ENCODE data around the gene SMAP1. TPM values are rescaled to one million over a fixed set of nuclear protein-coding genes. Genes with fewer than 3 reads are reported as not detected.
A peak's percentile ranks its signal among the peaks of the same experiment; 100 is the strongest.

Gene SMAP1
- total RNA-seq, 5 donors from 2014 or later (not counting 1 experiment from before 2014, with no cell fraction given): 27.1 to 32.3 (median 31.9) TPM

DNA sequence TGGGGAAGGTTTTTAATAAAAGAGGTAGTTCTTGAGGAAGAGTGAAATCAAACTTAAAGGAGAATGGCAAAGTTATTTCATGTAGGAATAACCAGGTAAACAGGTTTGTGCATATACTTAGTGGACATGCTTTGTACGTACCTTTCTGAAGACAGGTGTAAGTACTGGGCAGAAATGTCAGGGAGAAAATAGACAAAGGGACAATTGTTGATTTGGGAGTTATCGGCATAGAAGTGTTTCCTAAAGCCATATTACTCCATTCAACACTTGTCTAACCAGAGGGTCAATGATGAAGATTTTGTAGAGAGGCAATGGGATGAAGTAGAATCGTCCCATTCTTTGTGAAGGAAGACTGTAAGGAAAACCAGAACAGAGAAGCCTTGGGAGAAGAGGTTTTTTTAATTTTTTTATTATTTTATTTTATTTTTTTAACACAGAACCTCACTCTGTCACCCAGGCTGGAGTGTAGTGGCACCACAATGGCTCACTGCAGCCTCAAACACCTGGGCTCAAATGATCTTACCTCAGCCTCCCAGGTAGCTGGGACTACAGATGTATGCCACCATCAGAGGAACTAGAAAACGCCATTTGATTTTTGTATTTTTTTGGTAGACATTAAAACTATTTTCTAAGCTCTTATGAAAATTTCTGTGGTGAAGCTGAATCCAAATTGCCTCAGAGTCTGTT, 18.0 kb downstream of the SMAP1 start:
- Histone ChIP-seq H3K4me3 (ENCODE audit: control insufficient read depth in 1 of 2, extremely low read depth in 1 of 2, low read length in 1 of 2) (no peak overlapping the region), H3K9me3 (no peaks in the 10 kb centered on the region), H3K4me1 (ENCODE audit: control insufficient read depth in 1 of 2, extremely low read depth in 1 of 2, insufficient read depth in 2 of 2, low read length in 2 of 2) (peaks cover 0 to 15% of the 10 kb centered on the region in 2 experiments), H3K27ac (ENCODE audit: low read length) (no peak overlapping the region), H3K27me3 (replicated peaks in 1 of 2; ENCODE audit: control insufficient read depth in 2 of 2, extremely low read depth in 1 of 2, insufficient read depth in 2 of 2, low read length in 1 of 2) (no peaks in the 10 kb centered on the region), H3K36me3 (ENCODE audit: control insufficient read depth in 2 of 2, extremely low read depth in 1 of 2, insufficient read depth in 1 of 2, low read length in 1 of 2) (no peaks in the 10 kb centered on the region)
- Mint-ChIP-seq H3K4me3 (no peak overlapping the region), H3K36me3 (no peaks in the 10 kb centered on the region), H3K27me3 (no peaks in the 10 kb centered on the region), H3K4me1 (peaks cover 62 to 63% (median 63%) of the 10 kb centered on the region in 3 donors), H3K27ac (peak overlapping the region; percentile 7 to 38), H3K9me3 (peaks cover 0 to under 1% (median under 1%) of the 10 kb centered on the region in 3 donors)
- POLR2A ChIA-PET: interaction anchor here in 1 of 2 donors (0.5 kb wide), 1 partner anchor 149 kb away, joined by 3 read pairs; no protein-coding TSS in a partner anchor
- DNase-seq (no peak), ATAC-seq (replicated peaks in 1 of 4) (no peak)
- 100% methylated on average over 1 of the region's 4 CpGs for WGBS (ENCODE audit: insufficient coverage)
- CTCF ChIA-PET: interaction anchor here (0.6 to 3.6 kb wide), 17 partner anchors 8 to 165 kb away, joined by 3 to 56 read pairs (median 4); partner anchors contain the start of gene SMAP1 (in 1 of the 2)

DNA sequence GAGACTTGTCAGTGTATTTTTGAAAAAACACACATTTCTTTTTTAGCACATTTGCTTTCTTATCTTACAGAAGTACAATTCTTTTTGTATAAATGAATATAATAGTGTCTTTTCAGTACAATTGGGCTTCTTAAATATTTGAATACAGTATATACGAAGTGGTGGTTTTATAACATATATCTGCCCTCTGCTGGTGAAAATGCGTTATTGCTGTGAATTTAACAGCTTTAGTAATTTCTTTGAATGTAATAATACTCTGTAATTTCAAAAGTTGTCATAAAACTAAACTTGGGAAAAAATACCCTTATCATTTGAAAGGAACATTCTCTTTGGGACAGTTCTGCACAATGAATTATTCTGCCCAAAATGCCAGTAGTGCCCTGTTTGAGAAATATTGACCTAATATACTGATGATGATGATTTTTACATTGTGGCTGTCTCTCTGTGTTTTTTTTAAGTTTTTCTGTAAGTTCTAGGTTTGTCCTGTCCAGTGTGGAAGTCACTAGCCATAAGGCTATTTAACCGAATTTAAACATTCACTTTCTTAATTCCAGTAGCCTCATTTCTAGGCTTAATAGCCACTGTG, 19.0 kb downstream of the SMAP1 start:
- CTCF ChIA-PET: interaction anchor here (0.6 to 3.6 kb wide), 28 partner anchors 9 to 466 kb away, joined by 3 to 56 read pairs (median 4); partner anchors contain the start of genes SMAP1 (in 2 of the 2) and SDHAF4 (in 1 of the 2)
- peak in 1 of 4 experiments; percentile 34 for ATAC-seq (replicated peaks in 1 of 4)
- peak in 3 of 35 experiments; percentile 24 to 66 (median 26) for DNase-seq
- POLR2A ChIA-PET: no interaction called here
- Mint-ChIP-seq H3K4me1 (peaks cover 61 to 63% (median 62%) of the 10 kb centered on the region in 3 donors), H3K4me3 (no peak overlapping the region), H3K27ac (no peak overlapping the region), H3K36me3 (peaks cover 7% of the 10 kb centered on the region), H3K9me3 (peaks cover 3 to 8% (median 4%) of the 10 kb centered on the region in 3 donors), H3K27me3 (no peaks in the 10 kb centered on the region)
- Histone ChIP-seq H3K36me3 (ENCODE audit: control insufficient read depth in 2 of 2, extremely low read depth in 1 of 2, insufficient read depth in 1 of 2, low read length in 1 of 2) (no peaks in the 10 kb centered on the region), H3K27ac (ENCODE audit: low read length) (no peak overlapping the region), H3K9me3 (peaks cover 3% of the 10 kb centered on the region), H3K4me3 (ENCODE audit: control insufficient read depth in 1 of 2, extremely low read depth in 1 of 2, low read length in 1 of 2) (no peak overlapping the region), H3K4me1 (ENCODE audit: control insufficient read depth in 1 of 2, extremely low read depth in 1 of 2, insufficient read depth in 2 of 2, low read length in 2 of 2) (peaks cover 0 to 15% of the 10 kb centered on the region in 2 experiments), H3K27me3 (replicated peaks in 1 of 2; ENCODE audit: control insufficient read depth in 2 of 2, extremely low read depth in 1 of 2, insufficient read depth in 2 of 2, low read length in 1 of 2) (no peaks in the 10 kb centered on the region)
- no CpG with 5 or more reads among the region's 3 CpGs for WGBS (ENCODE audit: insufficient coverage)

DNA sequence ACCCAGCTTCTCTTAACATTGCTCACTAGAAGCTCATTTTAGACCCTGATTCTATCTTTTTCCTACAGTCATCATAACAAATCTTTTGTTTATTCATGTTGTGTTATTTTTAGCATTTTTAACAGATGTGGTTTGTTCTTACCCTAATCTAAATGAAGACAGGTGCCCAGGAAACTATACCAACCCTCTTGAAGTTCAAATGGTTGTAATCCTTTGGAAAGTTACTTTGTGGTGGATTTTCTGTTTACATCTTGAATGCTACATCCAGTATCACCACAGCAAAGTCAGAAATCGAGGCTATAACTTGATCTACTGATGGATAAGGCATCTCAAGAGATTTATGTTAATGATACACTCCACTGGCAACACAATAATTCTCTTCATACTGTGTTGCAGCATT, 26.2 kb downstream of the SMAP1 start:
- H3K9me3 Mint-ChIP-seq: peaks cover 3 to 11% (median 4%) of the 10 kb centered on the region in 3 donors
- ATAC-seq (replicated peaks in 1 of 4): no peak
- ChIA-PET POLR2A (no interaction called here), CTCF (interaction anchor here (0.7 to 1.5 kb wide), 5 partner anchors 9 to 147 kb away, joined by 3 to 4 read pairs (median 3); no protein-coding TSS in a partner anchor)
- H3K4me1 ChIP-seq (ENCODE audit: control insufficient read depth in 1 of 2, extremely low read depth in 1 of 2, insufficient read depth in 2 of 2, low read length in 2 of 2): peaks cover 3 to 5% of the 10 kb centered on the region in 2 experiments
- no peak overlapping the region for H3K27ac ChIP-seq (ENCODE audit: low read length)
- peaks cover 8% of the 10 kb centered on the region for H3K9me3 ChIP-seq
- peaks cover 27% of the 10 kb centered on the region for H3K36me3 Mint-ChIP-seq
- no peaks in the 10 kb centered on the region for H3K27me3 ChIP-seq (replicated peaks in 1 of 2; ENCODE audit: control insufficient read depth in 2 of 2, extremely low read depth in 1 of 2, insufficient read depth in 2 of 2, low read length in 1 of 2)
- H3K36me3 ChIP-seq (ENCODE audit: control insufficient read depth in 2 of 2, extremely low read depth in 1 of 2, insufficient read depth in 1 of 2, low read length in 1 of 2): peaks cover 0 to under 1% of the 10 kb centered on the region in 2 donors
- no peak overlapping the region for H3K4me3 Mint-ChIP-seq
- H3K27me3 Mint-ChIP-seq: no peaks in the 10 kb centered on the region
- no peak overlapping the region for H3K4me3 ChIP-seq (ENCODE audit: control insufficient read depth in 1 of 2, extremely low read depth in 1 of 2, low read length in 1 of 2)
- DNase-seq: no peak
- H3K27ac Mint-ChIP-seq: no peak overlapping the region
- no CpG with 5 or more reads among the region's 1 CpG for WGBS (ENCODE audit: insufficient coverage)
- peaks cover 77 to 85% (median 80%) of the 10 kb centered on the region in 3 donors for H3K4me1 Mint-ChIP-seq

DNA sequence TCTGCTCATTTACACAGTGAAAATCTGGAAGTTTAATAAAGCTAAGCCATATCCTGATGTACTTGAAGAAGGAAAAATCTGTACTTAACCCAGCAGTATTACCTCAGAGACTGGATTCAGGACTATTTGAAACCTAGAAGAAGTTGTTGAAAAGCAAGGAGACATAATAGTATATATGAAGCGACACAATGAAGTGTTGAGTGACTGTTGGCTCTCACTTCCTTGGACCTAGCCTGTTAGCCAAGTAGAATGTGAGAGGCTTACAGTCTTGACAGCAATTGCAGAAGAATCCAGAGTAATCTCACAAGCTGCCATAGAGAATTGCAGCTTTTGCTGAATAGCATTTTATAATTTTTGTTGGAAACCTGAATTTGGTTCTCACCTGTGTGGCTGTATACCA, 26.7 kb downstream of the SMAP1 start:
- Histone ChIP-seq H3K9me3 (peaks cover 8% of the 10 kb centered on the region), H3K4me3 (ENCODE audit: control insufficient read depth in 1 of 2, extremely low read depth in 1 of 2, low read length in 1 of 2) (no peak overlapping the region), H3K27me3 (replicated peaks in 1 of 2; ENCODE audit: control insufficient read depth in 2 of 2, extremely low read depth in 1 of 2, insufficient read depth in 2 of 2, low read length in 1 of 2) (no peaks in the 10 kb centered on the region), H3K4me1 (ENCODE audit: control insufficient read depth in 1 of 2, extremely low read depth in 1 of 2, insufficient read depth in 2 of 2, low read length in 2 of 2) (peaks cover 3 to 5% of the 10 kb centered on the region in 2 experiments), H3K36me3 (ENCODE audit: control insufficient read depth in 2 of 2, extremely low read depth in 1 of 2, insufficient read depth in 1 of 2, low read length in 1 of 2) (peaks cover 0 to 3% of the 10 kb centered on the region in 2 donors), H3K27ac (ENCODE audit: low read length) (no peak overlapping the region)
- no peaks in the 10 kb centered on the region for H3K27me3 Mint-ChIP-seq
- POLR2A ChIA-PET: no interaction called here
- peaks cover 77 to 85% (median 80%) of the 10 kb centered on the region in 3 donors for H3K4me1 Mint-ChIP-seq
- CTCF ChIA-PET: interaction anchor here (0.6 to 1.5 kb wide), 5 partner anchors 10 to 260 kb away, joined by 3 to 4 read pairs (median 3); no protein-coding TSS in a partner anchor
- H3K9me3 Mint-ChIP-seq: peaks cover 3 to 11% (median 4%) of the 10 kb centered on the region in 3 donors
- WGBS (ENCODE audit: insufficient coverage): 100% methylated on average over 1 of the region's 1 CpG
- DNase-seq (no peak), ATAC-seq (replicated peaks in 1 of 4) (no peak)
- H3K27ac Mint-ChIP-seq: no peak overlapping the region
- no peak overlapping the region for H3K4me3 Mint-ChIP-seq
- H3K36me3 Mint-ChIP-seq: peaks cover 28% of the 10 kb centered on the region

DNA sequence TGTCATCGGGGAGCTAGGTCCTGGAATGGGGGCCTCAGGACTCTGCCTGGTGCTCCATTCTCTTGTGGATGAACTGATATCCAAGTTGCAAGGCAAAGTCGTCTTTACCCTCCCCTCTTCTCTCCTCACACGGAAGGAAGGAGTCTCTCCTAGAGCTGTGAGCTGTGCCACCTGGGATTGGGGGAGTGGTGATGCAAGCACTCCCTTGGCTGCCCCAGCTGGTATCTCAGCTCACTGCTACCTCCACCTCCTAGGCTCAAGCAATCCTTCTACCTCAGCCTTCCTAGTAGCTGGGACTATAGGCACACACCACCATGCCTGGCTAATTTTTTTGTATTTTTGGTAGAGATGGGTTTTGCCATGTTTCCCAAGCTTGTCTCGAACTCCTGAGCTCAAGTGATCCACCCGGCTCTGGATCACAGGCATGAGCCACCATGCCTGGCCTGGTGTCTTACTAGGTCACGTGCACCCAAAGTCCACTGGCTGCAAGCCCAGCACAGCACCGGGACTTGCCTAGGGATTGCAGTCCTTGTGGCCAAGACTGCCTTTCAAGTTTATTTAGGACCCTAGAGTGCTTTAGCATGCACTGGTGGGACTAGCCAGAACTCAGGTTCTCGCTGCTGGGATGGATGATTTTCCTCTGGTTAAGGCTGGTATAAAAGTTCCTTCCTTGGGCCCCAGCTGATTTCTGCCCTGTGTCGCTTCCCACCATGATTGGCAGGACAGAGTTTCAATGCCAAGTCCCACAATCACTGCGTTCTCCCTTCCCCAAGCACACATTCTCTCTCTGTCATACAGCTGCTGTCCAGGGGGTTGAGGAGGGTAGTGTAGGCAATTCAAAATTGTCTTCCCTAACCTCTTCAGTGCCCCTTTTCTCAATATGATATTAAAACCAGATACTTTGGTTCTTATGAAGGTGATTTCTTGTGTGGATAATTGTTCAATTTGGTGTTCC, 33.5 kb downstream of the SMAP1 start:
- H3K9me3 ChIP-seq: no peaks in the 10 kb centered on the region
- peak overlapping the region; percentile 28 to 50 for H3K27ac Mint-ChIP-seq

More for the DNA sequence above, 33.5 kb downstream of the SMAP1 start:
- ChIA-PET POLR2A (interaction anchor here (0.6 kb wide), 2 partner anchors 9 to 699 kb away, joined by 3 to 13 read pairs; no protein-coding TSS in a partner anchor), CTCF (interaction anchor here (0.5 to 1.4 kb wide), 11 partner anchors 10 to 189 kb away, joined by 3 to 6 read pairs (median 4); no protein-coding TSS in a partner anchor)
- Histone ChIP-seq H3K4me1 (ENCODE audit: control insufficient read depth in 1 of 2, extremely low read depth in 1 of 2, insufficient read depth in 2 of 2, low read length in 2 of 2) (no peaks in the 10 kb centered on the region), H3K36me3 (ENCODE audit: control insufficient read depth in 2 of 2, extremely low read depth in 1 of 2, insufficient read depth in 1 of 2, low read length in 1 of 2) (peaks cover 0 to 3% of the 10 kb centered on the region in 2 donors), H3K4me3 (ENCODE audit: control insufficient read depth in 1 of 2, extremely low read depth in 1 of 2, low read length in 1 of 2) (no peak overlapping the region), H3K27me3 (replicated peaks in 1 of 2; ENCODE audit: control insufficient read depth in 2 of 2, extremely low read depth in 1 of 2, insufficient read depth in 2 of 2, low read length in 1 of 2) (no peaks in the 10 kb centered on the region), H3K27ac (ENCODE audit: low read length) (no peak overlapping the region)
- no peaks in the 10 kb centered on the region for H3K9me3 Mint-ChIP-seq
- peaks cover 83 to 90% (median 85%) of the 10 kb centered on the region in 3 donors for H3K4me1 Mint-ChIP-seq
- no peak for ATAC-seq (replicated peaks in 1 of 4)
- peaks cover 37% of the 10 kb centered on the region for H3K36me3 Mint-ChIP-seq
- WGBS (ENCODE audit: insufficient coverage): 95% methylated on average over 6 of the region's 10 CpGs
- no peaks in the 10 kb centered on the region for H3K27me3 Mint-ChIP-seq
- DNase-seq: no peak
- H3K4me3 Mint-ChIP-seq: no peak overlapping the region

Measured in T-cell (primary cell).